Omental fat pad (tissue), 4 donors: ENCODE results near the gene TACR2. TPM values are rescaled to one million over a fixed set of nuclear protein-coding genes. Genes with fewer than 3 reads are reported as not detected.

Source experiments
- ATAC-seq: fragments of 150-250 bp; one replicate; pipeline ENCODE4 v1.9.1; 2016; ENCODE audit warnings: mild to moderate bottlenecking, moderate library complexity; ENCODE audit not compliant: low FRiP score
- DNase-seq: peaks from one replicate; pipeline ENCODE4 v3.0.0-alpha.2; 2019; ENCODE audit warnings: low spot score
- CTCF ChIP-seq, 3 donors: fragments of 450-650 bp; IDR thresholded peaks; one replicate each; pipeline ENCODE4 v1.5.1; 2016 to 2017; ENCODE audit warnings: antibody characterized with exemption in 3 of 3, mild to moderate bottlenecking in 3 of 3, moderate library complexity in 2 of 3
- total RNA-seq, 4 donors: library from RNA; depleted of rRNA; stranded (reverse); fragments of >200 nt; gene quantifications; one replicate each; pipeline ENCODE4 v1.1.0, GENCODE V29; 2016

Gene TACR2
- total RNA-seq, 4 donors from 2014 or later, result 0.44 to 0.96 (median 0.74) TPM; not detected in 1

GRCh38 chr10:69419096-69419743, 2.5 kb upstream of the TACR2 start:
- no peak for TF ChIP-seq CTCF (IDR thresholded peaks at IDR 0.05)
- DNase-seq (no peak), ATAC-seq (no peak)

GRCh38 chr10:69418052-69418752, 1.5 kb upstream of the TACR2 start:
- ATAC-seq (no peak), DNase-seq (no peak)
- TF ChIP-seq CTCF (IDR thresholded peaks at IDR 0.05), result no peak

- ATAC-seq (no peak), DNase-seq (no peak)
- no peak for TF ChIP-seq CTCF (IDR thresholded peaks at IDR 0.05)
These were observed 824 bp upstream of the TACR2 start for GRCh38 chr10:69417542-69417941.

- no peak for TF ChIP-seq CTCF (IDR thresholded peaks at IDR 0.05)
- ATAC-seq (no peak), DNase-seq (no peak)
These were observed 767 bp downstream of the TACR2 start for GRCh38 chr10:69415951-69416350.

GRCh38 chr10:69415049-69415448, 1.7 kb downstream of the TACR2 start:
- no peak for DNase-seq
- ATAC-seq, result no peak
- no peak for TF ChIP-seq CTCF (IDR thresholded peaks at IDR 0.05)

- DNase-seq (no peak), ATAC-seq (no peak)
- TF ChIP-seq CTCF (IDR thresholded peaks at IDR 0.05), result no peak
These were observed 2.4 kb downstream of the TACR2 start for GRCh38 chr10:69414036-69415018.
